Prostate gland (tissue), 2 donors: Measurements from ENCODE around the gene HAUS8. TPM values are rescaled to one million over a fixed set of nuclear protein-coding genes. Genes with fewer than 3 reads are reported as not detected.
A peak's percentile ranks its signal among the peaks of the same experiment; 100 is the strongest.

ENCODE experiments used
- DNase-seq: peaks from one replicate; pipeline ENCODE4 v3.0.0-alpha.2; 2019; ENCODE audit warnings: low spot score
- H3K27ac ChIP-seq, 2 donors: fragments of 200-600 bp; sonication (generic); 2 replicates each; pipeline ENCODE4 v1.5.1; 2017 to 2019
- H3K27me3 ChIP-seq: fragments of 200-600 bp; sonication (generic); replicated peaks from 2 replicates; pipeline ENCODE4 v1.5.1; 2019; ENCODE audit not compliant: insufficient read depth
- H3K36me3 ChIP-seq, 2 donors: fragments of 200-600 bp; sonication (generic); 1 replicate in 1 of 2; 2 replicates in 1 of 2; pipeline versions ENCODE4 v1.5.1 to v1.8.1; 2017 to 2019
- H3K4me1 ChIP-seq: fragments of 200-600 bp; sonication (generic); replicated peaks from 2 replicates; pipeline ENCODE4 v1.5.1; 2019
- H3K4me3 ChIP-seq, 2 donors: fragments of 200-600 bp; sonication (generic); 2 replicates each; pipeline ENCODE4 v1.5.1; 2017 to 2019
- H3K9me3 ChIP-seq: fragments of 200-600 bp; sonication (generic); 2 replicates; pipeline ENCODE4 v1.5.1; 2017
- CTCF ChIP-seq, 4 experiments: fragments of 200-600 bp in 2 of 4; fragments of 450-650 bp in 2 of 4; sonication (generic) in 2 of 4; IDR thresholded peaks; 1 replicate in 3 of 4; 2 replicates in 1 of 4; pipeline ENCODE4 v1.5.1; 2016 to 2019; ENCODE audit warnings: antibody characterized with exemption in 4 of 4, mild to moderate bottlenecking in 2 of 4, moderate library complexity in 2 of 4
- POLR2A ChIP-seq: fragments of 450-650 bp; IDR thresholded peaks from one replicate; pipeline ENCODE4 v1.6.1; 2016; ENCODE audit warnings: antibody characterized with exemption, mild to moderate bottlenecking
- POLR2AphosphoS5 ChIP-seq: sonication (generic); formaldehyde crosslinking; IDR thresholded peaks from one replicate; pipeline ENCODE4 v1.6.1; 2017; ENCODE audit warnings: antibody characterized with exemption
- WGBS: methylation state at CpG from one replicate; pipeline ENCODE4 v1.1.5; 2018; 5-methylcytosine and 5-hydroxymethylcytosine counted together
- intact Hi-C: fragments of 100-400 bp; cut with DNase I; formaldehyde crosslinking; loops from one replicate; pipeline ENCODE4 v1.14.2; 2022
- total RNA-seq, 2 donors: library from RNA; depleted of rRNA; stranded (reverse); fragments of >200 nt; gene quantifications; one replicate each; pipeline ENCODE4 v1.1.0, GENCODE V29; 2016

HAUS8 gene
- total RNA-seq, 2 donors from 2014 or later: 6.5 to 15.3 TPM

GRCh38 chr19:17078920-17079709 is 3.9 kb upstream of the HAUS8 start:
- Histone ChIP-seq H3K27me3 (no peaks in the 10 kb centered on the region), H3K4me1 (peaks cover 12% of the 10 kb centered on the region), H3K9me3 (no peaks in the 10 kb centered on the region), H3K27ac (peak overlapping the region; percentile 73 to 75), H3K4me3 (peak overlapping the region in 1 of 2 donors; percentile 7), H3K36me3 (no peaks in the 10 kb centered on the region)
- DNase-seq: no peak
- WGBS: 50% methylated on average over 19 of the region's 19 CpGs
- intact Hi-C loops: loop anchor here (5.0 kb wide), 1 partner anchor 58 kb away; no protein-coding TSS in a partner anchor
- TF ChIP-seq POLR2A: no peak
- no peak for TF ChIP-seq POLR2AphosphoS5
- TF ChIP-seq CTCF (IDR thresholded peaks at IDR 0.05): no peak

GRCh38 chr19:17078036-17078919 is 3.0 kb upstream of the HAUS8 start:
- no peak for TF ChIP-seq POLR2AphosphoS5
- no peak for TF ChIP-seq CTCF (IDR thresholded peaks at IDR 0.05)
- TF ChIP-seq POLR2A: no peak
- Histone ChIP-seq H3K9me3 (no peaks in the 10 kb centered on the region), H3K27ac (no peak overlapping the region), H3K36me3 (no peaks in the 10 kb centered on the region), H3K27me3 (no peaks in the 10 kb centered on the region), H3K4me3 (no peak overlapping the region), H3K4me1 (peaks cover 13% of the 10 kb centered on the region)
- 85% methylated on average over 19 of the region's 19 CpGs for WGBS
- intact Hi-C loops: loop anchor here (5.0 kb wide), 1 partner anchor 59 kb away; no protein-coding TSS in a partner anchor
- no peak for DNase-seq

GRCh38 chr19:17077447-17078028 is 2.3 kb upstream of the HAUS8 start:
- 83% methylated on average over 17 of the region's 17 CpGs for WGBS
- no peak overlapping the region for H3K4me3 ChIP-seq
- TF ChIP-seq POLR2A (no peak), POLR2AphosphoS5 (no peak), CTCF (IDR thresholded peaks at IDR 0.05) (no peak)

GRCh38 chr19:17076543-17076991 is 1.3 kb upstream of the HAUS8 start:
- intact Hi-C loops: loop anchor here (5.0 kb wide), 1 partner anchor 61 kb away; no protein-coding TSS in a partner anchor
- Histone ChIP-seq H3K27me3 (no peaks in the 10 kb centered on the region), H3K4me3 (peak overlapping the region; percentile 67 to 87), H3K9me3 (no peaks in the 10 kb centered on the region), H3K36me3 (no peaks in the 10 kb centered on the region), H3K27ac (peak overlapping the region; percentile 81 to 83), H3K4me1 (peaks cover 13% of the 10 kb centered on the region)
- TF ChIP-seq POLR2AphosphoS5 (no peak), CTCF (IDR thresholded peaks at IDR 0.05) (no peak), POLR2A (no peak)
- WGBS: 7% methylated on average over 12 of the region's 12 CpGs
- no peak for DNase-seq

More at GRCh38 chr19:17077447-17078028, 2.3 kb upstream of the HAUS8 start:
- DNase-seq: no peak
- Histone ChIP-seq H3K27me3 (no peaks in the 10 kb centered on the region), H3K27ac (no peak overlapping the region), H3K36me3 (no peaks in the 10 kb centered on the region), H3K4me1 (peaks cover 13% of the 10 kb centered on the region), H3K9me3 (no peaks in the 10 kb centered on the region)
- intact Hi-C loops: loop anchor here (5.0 kb wide), 1 partner anchor 60 kb away; no protein-coding TSS in a partner anchor
